Adipocyte (in vitro differentiated cells): ENCODE data around the gene FBN3.
A peak's percentile ranks its signal among the peaks of the same experiment; 100 is the strongest.
"Not testable (repeated sequence)": the region's sequence is repeated elsewhere in the genome, so short reads cannot be mapped to it uniquely, and the experiment has no call there.

Experiments used
- DNase-seq: peaks from one replicate; pipeline ENCODE4 v3.0.0-alpha.2; 2015; ENCODE audit warnings: low read depth
- H3K27me3 ChIP-seq: replicated peaks from 2 replicates; pipeline ENCODE4 v1.7.0; 2013; ENCODE audit warnings: mild to moderate bottlenecking, low read length, moderate library complexity; ENCODE audit not compliant: control insufficient read depth, insufficient read depth
- H3K36me3 ChIP-seq: 2 replicates; pipeline ENCODE4 v1.7.0; 2013; ENCODE audit warnings: low read length, mild to moderate bottlenecking, moderate library complexity; ENCODE audit not compliant: control insufficient read depth, insufficient read depth, severe bottlenecking
- H3K4me1 ChIP-seq: 2 replicates; pipeline ENCODE4 v1.7.0; 2013; ENCODE audit warnings: mild to moderate bottlenecking, low read length, moderate library complexity; ENCODE audit not compliant: control insufficient read depth, insufficient read depth
- H3K4me3 ChIP-seq: 2 replicates; pipeline ENCODE4 v1.7.0; 2013; ENCODE audit warnings: mild to moderate bottlenecking, low read length, moderate library complexity
- H3K9ac ChIP-seq: 2 replicates; pipeline ENCODE4 v1.7.0; 2013; ENCODE audit warnings: mild to moderate bottlenecking, low read length, moderate library complexity
- H3K9me3 ChIP-seq: 2 replicates; pipeline ENCODE4 v1.7.0; 2013; ENCODE audit warnings: mild to moderate bottlenecking, low read length, moderate library complexity; ENCODE audit not compliant: control insufficient read depth

The FBN3 gene

DNA sequence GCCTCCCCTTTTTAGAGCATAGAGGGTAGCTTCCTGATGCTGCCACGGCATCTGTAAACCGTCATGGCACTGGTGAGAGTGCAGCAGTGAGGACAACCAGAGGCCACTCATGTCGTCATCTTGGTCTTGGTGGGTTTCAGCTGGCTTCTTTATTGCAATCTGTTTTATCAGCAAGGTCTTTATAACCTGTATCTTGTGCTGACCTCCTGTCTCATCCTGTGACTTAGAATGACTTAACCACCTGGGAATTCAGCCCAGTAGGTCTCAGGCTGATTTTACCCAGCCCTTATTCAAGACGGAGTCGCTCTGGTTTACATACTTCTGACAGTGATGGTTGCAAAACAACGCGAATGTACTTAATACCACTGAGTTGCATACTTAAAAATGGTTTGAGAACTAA lies 14.4 kb upstream of the FBN3 start:
- Histone ChIP-seq H3K4me3 (no peak overlapping the region), H3K4me1 (peaks cover 9% of the 10 kb centered on the region), H3K9ac (no peak overlapping the region), H3K27me3 (no peaks in the 10 kb centered on the region), H3K9me3 (no peaks in the 10 kb centered on the region), H3K36me3 (no peaks in the 10 kb centered on the region)
- DNase-seq, result no peak

DNA sequence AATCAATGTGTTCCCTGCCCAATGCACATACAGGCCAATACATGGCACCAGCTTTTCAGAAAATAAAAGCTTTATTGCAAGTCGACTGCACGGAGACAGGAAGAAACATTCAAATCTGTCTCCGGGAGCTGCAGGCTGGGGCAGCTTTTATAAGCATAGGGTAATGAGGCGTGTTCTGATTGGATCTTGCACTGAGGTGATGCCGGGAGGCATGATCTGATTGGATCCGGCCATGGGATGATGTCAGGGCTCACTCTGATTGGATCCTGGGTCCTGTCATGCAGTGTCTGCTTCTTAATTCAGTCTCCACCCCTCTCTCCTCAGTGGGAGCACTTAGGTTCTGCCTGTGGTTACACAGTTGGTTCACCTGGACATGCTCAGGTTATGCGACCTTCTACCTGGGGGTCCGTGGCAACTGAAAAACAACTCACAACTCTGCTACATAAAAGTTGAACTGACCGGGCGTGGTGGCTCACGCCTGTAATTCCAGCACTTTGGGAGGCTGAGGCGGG lies 11.8 kb upstream of the FBN3 start:
- Histone ChIP-seq H3K4me3 (no peak overlapping the region), H3K4me1 (no peaks in the 10 kb centered on the region), H3K27me3 (peaks cover 4% of the 10 kb centered on the region), H3K9ac (no peak overlapping the region), H3K9me3 (no peaks in the 10 kb centered on the region), H3K36me3 (no peaks in the 10 kb centered on the region)
- DNase-seq, result no peak

DNA sequence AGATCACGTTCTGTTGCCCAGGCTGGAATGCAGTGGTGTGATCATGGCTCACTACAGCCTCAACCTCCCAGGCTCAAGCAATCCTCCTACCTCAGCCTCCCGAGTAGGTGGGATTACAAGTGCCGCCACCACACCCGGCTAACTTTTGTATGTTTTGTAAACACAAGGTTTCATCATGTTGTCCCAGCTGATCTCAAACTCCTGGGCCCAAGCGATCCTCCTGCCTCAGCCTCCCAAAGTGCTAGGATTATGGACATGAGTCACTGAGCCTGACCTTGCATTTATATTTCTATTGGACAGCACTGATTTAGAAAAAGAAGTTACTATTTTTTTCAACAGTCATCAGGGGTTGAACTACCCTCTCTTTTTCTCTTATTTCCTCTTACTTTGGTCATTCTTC lies 9.9 kb upstream of the FBN3 start:
- not testable (repeated sequence) for H3K9me3 ChIP-seq, H3K9ac ChIP-seq, H3K4me1 ChIP-seq, H3K36me3 ChIP-seq, DNase-seq, H3K4me3 ChIP-seq, H3K27me3 ChIP-seq

DNA sequence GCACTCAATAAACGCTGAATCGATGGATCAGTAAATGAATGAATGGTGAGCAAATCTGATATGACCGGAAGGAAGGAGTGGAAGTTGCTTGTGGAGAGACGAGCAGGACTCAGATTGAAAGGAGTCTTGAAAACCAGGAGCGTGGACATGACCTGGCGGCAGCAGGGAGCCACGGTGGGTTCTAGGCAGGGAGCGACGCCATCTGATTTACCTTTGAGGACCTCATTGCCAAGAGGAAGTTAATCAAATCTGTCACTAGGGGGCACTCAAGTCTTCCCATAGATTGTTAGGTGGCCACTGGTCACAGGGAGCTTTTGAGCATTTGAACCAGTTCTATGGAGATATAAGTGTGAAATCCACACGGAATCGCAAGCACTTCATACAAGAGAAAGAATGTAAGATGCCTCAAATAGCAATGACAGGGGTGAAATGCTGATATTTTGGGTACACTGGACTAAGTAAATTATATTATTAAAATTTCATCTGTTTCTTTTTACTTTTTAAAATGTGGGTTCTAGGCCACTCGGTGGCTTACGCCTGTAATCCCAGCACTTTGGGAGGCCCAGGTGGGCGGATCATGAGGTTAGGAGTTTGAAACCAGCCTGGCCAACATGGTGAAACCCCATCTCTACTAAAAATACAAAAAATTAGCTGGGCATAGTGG lies 9.2 kb upstream of the FBN3 start:
- no peak overlapping the region for H3K9ac ChIP-seq
- H3K27me3 ChIP-seq, result peaks cover 4% of the 10 kb centered on the region
- no peaks in the 10 kb centered on the region for H3K9me3 ChIP-seq
- H3K4me3 ChIP-seq, result no peak overlapping the region
- peak; percentile 83 for DNase-seq
- peaks cover 7% of the 10 kb centered on the region for H3K4me1 ChIP-seq
- no peaks in the 10 kb centered on the region for H3K36me3 ChIP-seq

DNA sequence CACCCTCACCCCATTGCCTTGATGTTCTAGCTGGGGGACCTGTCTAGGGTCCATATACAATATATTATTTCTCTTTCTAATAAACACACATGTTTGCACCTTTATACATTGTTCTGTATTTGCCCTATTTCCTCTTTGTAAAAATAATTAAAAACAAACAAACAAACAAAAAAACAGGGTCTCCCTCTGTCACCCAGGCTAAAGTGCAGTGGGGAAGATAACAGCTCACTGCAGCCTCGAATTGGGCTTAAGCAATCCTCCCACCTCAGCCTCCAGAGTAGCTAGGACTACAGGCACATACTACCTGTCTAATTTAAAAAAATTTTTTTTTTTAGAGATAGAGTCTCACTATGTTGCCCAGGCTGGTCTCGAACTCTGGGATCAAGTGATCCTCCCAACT lies 5.9 kb upstream of the FBN3 start:
- H3K27me3 ChIP-seq, result peaks cover 25% of the 10 kb centered on the region
- H3K4me1 ChIP-seq, result peaks cover 7% of the 10 kb centered on the region
- H3K9ac ChIP-seq, result no peak overlapping the region
- H3K4me3 ChIP-seq, result no peak overlapping the region
- H3K36me3 ChIP-seq, result no peaks in the 10 kb centered on the region
- H3K9me3 ChIP-seq, result no peaks in the 10 kb centered on the region
- DNase-seq, result no peak

DNA sequence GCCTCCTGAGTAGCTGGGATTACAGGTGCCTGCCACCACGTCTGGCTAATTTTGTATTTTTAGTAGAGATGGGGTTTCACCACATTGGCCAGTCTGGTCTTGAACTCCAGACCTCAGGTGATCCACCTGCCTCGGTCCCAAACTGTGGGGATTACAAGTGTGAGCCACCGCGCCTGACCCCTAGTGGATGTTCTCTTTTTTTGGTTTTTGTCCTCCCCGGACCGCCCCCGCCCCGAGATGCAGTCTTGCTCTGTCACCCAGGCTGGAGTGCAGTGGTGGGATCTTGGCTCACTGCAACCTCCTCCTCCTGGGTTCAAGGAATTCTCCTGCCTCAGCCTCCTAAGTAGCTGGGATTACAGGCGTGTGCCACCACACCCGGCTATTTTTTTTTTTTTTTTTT lies 4.6 kb upstream of the FBN3 start:
- H3K27me3 ChIP-seq, result peaks cover 31% of the 10 kb centered on the region
- H3K36me3 ChIP-seq, DNase-seq, H3K4me3 ChIP-seq, H3K9me3 ChIP-seq, H3K4me1 ChIP-seq, H3K9ac ChIP-seq: not testable (repeated sequence)

DNA sequence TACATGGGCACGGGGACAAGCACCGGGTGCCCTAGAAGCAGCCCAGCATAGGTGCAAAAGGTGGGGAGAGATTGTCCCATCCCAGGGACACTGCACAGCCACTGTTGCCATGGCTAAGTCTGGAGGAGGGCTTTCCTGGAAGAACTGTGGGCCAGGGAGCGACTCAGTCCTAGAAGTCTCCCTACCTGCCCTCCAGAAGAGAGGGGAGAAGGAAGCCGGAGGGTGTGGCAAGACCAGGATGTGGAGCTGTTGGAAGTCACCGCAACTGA lies 2.3 kb upstream of the FBN3 start:
- no peak for DNase-seq
- peaks cover 7% of the 10 kb centered on the region for H3K4me1 ChIP-seq
- H3K4me3 ChIP-seq, result no peak overlapping the region
- H3K9me3 ChIP-seq, result no peaks in the 10 kb centered on the region
- H3K9ac ChIP-seq, result no peak overlapping the region
- no peaks in the 10 kb centered on the region for H3K36me3 ChIP-seq
- peaks cover 48% of the 10 kb centered on the region for H3K27me3 ChIP-seq

DNA sequence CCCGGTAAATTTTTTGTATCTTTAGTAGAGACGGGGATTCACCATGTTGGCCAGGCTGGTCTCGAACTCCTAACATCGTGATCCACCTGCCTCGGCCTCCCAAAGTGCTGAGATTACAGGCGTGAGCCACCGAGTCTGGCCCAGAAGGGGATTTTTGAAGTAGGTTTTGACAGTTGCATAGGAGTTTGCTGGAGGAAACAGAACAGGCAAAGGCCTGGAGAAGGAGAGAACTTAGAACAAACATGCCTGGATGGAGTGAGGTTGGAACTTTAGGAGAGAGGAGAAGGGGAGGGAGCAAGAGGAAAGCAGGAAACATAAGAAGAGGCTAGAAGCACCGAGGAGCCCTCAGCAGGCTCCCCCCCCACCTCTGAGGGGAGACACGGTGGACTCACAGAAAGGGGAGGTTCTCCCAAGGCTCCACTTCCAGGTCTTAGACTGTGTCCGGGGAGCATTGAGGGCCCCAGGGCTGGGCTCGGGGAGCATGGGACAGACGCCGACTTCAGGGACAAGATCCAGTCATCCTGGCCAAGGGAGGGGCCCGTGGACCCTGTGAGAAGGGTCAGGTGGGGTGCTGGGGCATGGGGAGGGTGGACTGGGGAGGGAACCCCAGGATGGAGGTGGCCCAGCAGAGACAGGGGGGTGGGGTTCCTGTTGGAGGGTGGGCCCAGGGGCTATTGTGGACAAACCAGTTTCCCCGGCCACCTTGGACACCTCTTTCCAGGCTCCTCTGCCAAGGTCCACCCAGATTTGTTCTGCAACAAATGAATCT lies 1.8 kb upstream of the FBN3 start:
- no peak overlapping the region for H3K9ac ChIP-seq
- H3K36me3 ChIP-seq, result no peaks in the 10 kb centered on the region
- DNase-seq, result no peak
- no peaks in the 10 kb centered on the region for H3K9me3 ChIP-seq
- H3K27me3 ChIP-seq, result peaks cover 53% of the 10 kb centered on the region
- no peak overlapping the region for H3K4me3 ChIP-seq
- H3K4me1 ChIP-seq, result peaks cover 7% of the 10 kb centered on the region

DNA sequence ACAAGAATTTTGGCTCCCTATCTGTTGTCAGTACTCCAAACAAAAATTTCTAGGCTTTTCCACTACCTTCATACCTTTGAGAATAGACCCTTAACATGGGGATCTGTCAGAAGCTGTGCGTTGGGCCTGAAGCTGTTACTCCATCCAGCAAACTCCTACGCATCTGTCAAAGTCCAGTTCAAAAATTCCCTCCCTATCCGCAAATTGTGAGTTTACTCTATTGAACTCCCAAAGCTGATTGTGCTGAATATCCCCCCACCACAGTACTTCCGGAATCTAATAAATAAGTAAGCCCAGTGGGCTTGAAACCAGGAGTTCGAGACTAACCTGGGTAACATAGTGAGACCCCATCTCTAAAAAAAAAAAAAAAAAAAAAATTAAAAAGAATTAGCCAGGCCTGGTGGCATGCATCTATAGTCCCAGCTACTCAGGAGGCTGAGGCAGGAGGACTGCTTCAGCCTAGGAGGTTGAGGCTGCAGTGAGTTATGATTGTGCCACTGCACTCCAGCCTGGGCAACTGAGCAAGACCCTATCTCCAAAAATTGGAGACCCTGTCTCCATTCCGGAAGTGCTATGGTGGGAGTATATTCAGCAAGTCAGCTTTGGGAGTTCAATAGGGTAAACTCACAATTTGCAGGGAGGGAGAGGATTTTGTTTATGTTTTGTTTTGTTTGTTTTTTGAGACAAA lies 930 bp upstream of the FBN3 start:
- no peak for DNase-seq
- Histone ChIP-seq H3K4me1 (peaks cover 7% of the 10 kb centered on the region), H3K36me3 (no peaks in the 10 kb centered on the region), H3K27me3 (peaks cover 60% of the 10 kb centered on the region), H3K9ac (no peak overlapping the region), H3K9me3 (no peaks in the 10 kb centered on the region), H3K4me3 (no peak overlapping the region)

DNA sequence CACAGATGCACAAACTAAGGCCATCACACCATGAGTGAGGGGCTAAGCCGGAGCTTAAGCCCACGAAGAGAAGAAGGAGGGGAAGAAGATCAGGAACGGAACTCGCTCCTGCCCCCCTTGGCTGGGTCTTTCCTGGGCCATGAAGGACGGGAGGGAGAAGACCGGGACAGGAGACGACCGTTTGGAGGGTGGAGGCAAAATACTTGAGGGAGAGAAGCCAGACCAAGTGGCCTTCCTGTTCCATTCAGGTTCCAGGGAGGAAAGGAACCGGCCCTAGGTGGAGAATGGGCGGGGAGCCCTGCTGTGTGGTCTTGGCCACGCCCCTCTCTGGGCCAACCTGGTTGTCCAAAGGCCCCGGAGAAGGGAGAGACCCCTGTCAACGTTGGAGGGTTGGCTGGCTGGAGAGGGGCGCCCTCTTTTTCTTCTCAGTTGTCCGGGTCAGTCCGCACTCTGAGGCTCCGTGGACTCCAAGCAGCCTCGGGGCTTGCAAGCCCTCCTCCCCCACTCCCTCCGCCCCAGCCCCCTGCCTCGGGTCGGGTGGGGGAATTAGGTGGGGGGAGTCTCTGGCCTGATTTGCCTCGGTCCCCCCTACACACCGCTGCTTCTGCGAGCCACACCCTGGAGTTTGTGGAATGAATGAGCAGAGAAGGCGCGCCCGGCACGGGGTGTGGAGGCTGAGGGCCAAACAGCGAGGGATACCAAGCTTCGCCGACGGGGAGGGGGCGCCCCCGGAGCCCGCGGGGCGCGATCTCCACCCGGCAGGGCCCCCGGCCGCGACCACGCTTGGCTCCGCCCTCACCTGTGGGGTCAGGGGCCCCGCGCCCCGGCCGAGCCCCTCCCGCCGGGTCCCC lies 757 bp downstream of the FBN3 start:
- no peak overlapping the region for H3K9ac ChIP-seq
- H3K27me3 ChIP-seq, result peaks cover 68% of the 10 kb centered on the region
- no peak overlapping the region for H3K4me3 ChIP-seq
- H3K36me3 ChIP-seq, result no peaks in the 10 kb centered on the region
- no peaks in the 10 kb centered on the region for H3K9me3 ChIP-seq
- no peaks in the 10 kb centered on the region for H3K4me1 ChIP-seq
- DNase-seq, result peak; percentile 30

DNA sequence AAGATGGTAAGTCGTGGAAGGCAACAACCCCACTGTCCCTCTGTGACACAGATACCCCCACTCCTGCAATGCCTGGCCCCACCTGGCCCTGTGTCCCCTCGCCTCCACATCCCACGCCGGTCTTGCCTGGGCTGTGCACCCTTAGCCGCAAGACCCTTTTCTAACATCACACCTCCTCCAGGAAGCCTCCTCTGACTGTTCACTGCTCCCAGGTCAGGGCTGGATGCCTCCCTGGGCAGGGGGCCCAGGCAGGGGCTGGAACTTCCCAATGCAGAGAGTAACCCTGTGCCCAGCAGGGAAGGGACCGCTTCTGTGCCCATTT lies 1.3 kb downstream of the FBN3 start:
- DNase-seq, result no peak
- Histone ChIP-seq H3K27me3 (peaks cover 66% of the 10 kb centered on the region), H3K9ac (no peak overlapping the region), H3K36me3 (no peaks in the 10 kb centered on the region), H3K4me1 (no peaks in the 10 kb centered on the region), H3K4me3 (no peak overlapping the region), H3K9me3 (no peaks in the 10 kb centered on the region)
